Lower leg skin (tissue), 4 donors: Measurements from ENCODE around the gene SNX7. TPM values are rescaled to one million over a fixed set of nuclear protein-coding genes. Genes with fewer than 3 reads are reported as not detected.

Source experiments
- DNase-seq, 2 donors: peaks; one replicate each; pipeline ENCODE4 v3.0.0-alpha.2; 2019; ENCODE audit warnings: low spot score in 2 of 2
- H3K4me3 ChIP-seq: fragments of 200-600 bp; sonication (generic); 2 replicates; pipeline ENCODE4 v1.5.1; 2017; ENCODE audit warnings: mild to moderate bottlenecking, low read depth; ENCODE audit not compliant: poor library complexity, severe bottlenecking
- CTCF ChIP-seq, 3 donors: fragments of 450-650 bp; IDR thresholded peaks; one replicate each; pipeline ENCODE4 v1.5.1; 2016; ENCODE audit warnings: antibody characterized with exemption in 3 of 3, mild to moderate bottlenecking in 3 of 3, moderate library complexity in 2 of 3
- POLR2A ChIP-seq, 2 donors: fragments of 450-650 bp; IDR thresholded peaks; one replicate each; pipeline ENCODE4 v1.6.1; 2016 to 2017; ENCODE audit warnings: antibody characterized with exemption in 2 of 2, mild to moderate bottlenecking in 1 of 2, moderate library complexity in 1 of 2
- WGBS, 2 donors: methylation state at CpG; one replicate each; pipeline ENCODE4 v1.1.5; 2018; 5-methylcytosine and 5-hydroxymethylcytosine counted together
- intact Hi-C: fragments of 100-400 bp; cut with DNase I; formaldehyde crosslinking; loops from one replicate; pipeline ENCODE4 v1.15.0; 2023; ENCODE audit warnings: low total_unique reads
- total RNA-seq, 4 donors: library from RNA; depleted of rRNA; stranded (reverse); fragments of >200 nt; gene quantifications; one replicate each; pipeline ENCODE4 v1.1.0, GENCODE V29; 2016

The SNX7 gene
- 10 to 100 TPM in 3 of 4 donors, 1 to 10 TPM in 1; 6.4 to 20.4 (median 13.5) TPM for total RNA-seq

GRCh38 chr1:98661544-98662355, at the start of gene SNX7:
TSS of gene SNX7 (plus strand) at chr1:98661721. CDS start at chr1:98661732, 11 bp downstream.
- TF ChIP-seq POLR2A (IDR thresholded peaks at IDR 0.05) (no peak), CTCF (IDR thresholded peaks at IDR 0.05) (no peak)
- DNase-seq: peak; percentile 65 to 96
- intact Hi-C loops: no loop called here
- peak within 1 kb of the TSS; percentile 39 for H3K4me3 ChIP-seq
- 0% methylated on average over 20 to 33 of the region's 80 CpGs for WGBS, 2 donors

- WGBS, 2 donors: 89% methylated on average over 2 of the region's 2 CpGs
- no peak for TF ChIP-seq POLR2A (IDR thresholded peaks at IDR 0.05)
- no peak for TF ChIP-seq CTCF (IDR thresholded peaks at IDR 0.05)
- H3K4me3 ChIP-seq: no peak overlapping the region
- no peak for DNase-seq
- intact Hi-C loops: no loop called here
Measured at GRCh38 chr1:98637316-98637715, 24.2 kb upstream of the SNX7 start.

- intact Hi-C loops: no loop called here
- H3K4me3 ChIP-seq: no peak overlapping the region
- DNase-seq: no peak
- TF ChIP-seq CTCF (IDR thresholded peaks at IDR 0.05): no peak
- no peak for TF ChIP-seq POLR2A (IDR thresholded peaks at IDR 0.05)
Measured at GRCh38 chr1:98638185-98638584, 23.3 kb upstream of the SNX7 start.

GRCh38 chr1:98644510-98644909, 17.0 kb upstream of the SNX7 start:
- WGBS, 2 donors: 57 to 76% methylated on average over 2 of the region's 2 CpGs
- intact Hi-C loops: no loop called here
- TF ChIP-seq POLR2A (IDR thresholded peaks at IDR 0.05) (no peak), CTCF (IDR thresholded peaks at IDR 0.05) (no peak)
- H3K4me3 ChIP-seq: no peak overlapping the region
- DNase-seq: no peak

- no peak overlapping the region for H3K4me3 ChIP-seq
- WGBS, 2 donors: 78 to 89% methylated on average over 6 of the region's 6 CpGs
- DNase-seq: no peak
- TF ChIP-seq CTCF (IDR thresholded peaks at IDR 0.05) (no peak), POLR2A (IDR thresholded peaks at IDR 0.05) (no peak)
- intact Hi-C loops: no loop called here
Measured at GRCh38 chr1:98651116-98651632, 10.3 kb upstream of the SNX7 start.
